ENCODE measurements around the gene DAAM1. TPM values are rescaled to one million over a fixed set of nuclear protein-coding genes. Genes with fewer than 3 reads are reported as not detected.

The DAAM1 gene
- total RNA-seq, 1 experiment from 2014 or later: 13.3 TPM

- H3K9me3 ChIP-seq (ENCODE audit: control insufficient read depth, insufficient read depth, low read depth, low read length): no peaks in the 10 kb centered on the region
- intact Hi-C loops (cut with micrococcal nuclease; ENCODE audit: unreplicated experiment) (no loop called here), in situ Hi-C loops (cut with HindIII; ENCODE audit: low pct_unique_long_range_greater_than_20kb, low sequenced_read_pairs) (no loop called here)
- no peak for ATAC-seq
- H3K4me1 ChIP-seq (ENCODE audit: control insufficient read depth, insufficient read depth, low read length): no peaks in the 10 kb centered on the region
- H3K27me3 ChIP-seq (ENCODE audit: control insufficient read depth, insufficient read depth, low read length): no peaks in the 10 kb centered on the region
- ChIA-PET CTCF (no interaction called here), POLR2A (no interaction called here)
- no peak overlapping the region for H3K4me3 ChIP-seq (ENCODE audit: low read depth in 2 of 2, low read length in 2 of 2)
- no peaks in the 10 kb centered on the region for H3K36me3 ChIP-seq (ENCODE audit: control insufficient read depth, insufficient read depth, low read length)
- H3K27ac ChIP-seq (ENCODE audit: low read length): no peak overlapping the region
- TF ChIP-seq REST (IDR thresholded peaks at IDR 0.05; ENCODE audit: insufficient read depth in 1 of 2, low read depth in 2 of 2, low read length in 1 of 2) (no peak), TCF7L2 (IDR thresholded peaks at IDR 0.05; ENCODE audit: low read depth, low read length) (no peak), SIN3A (IDR thresholded peaks at IDR 0.05; ENCODE audit: borderline replicate concordance, insufficient read depth, low read depth, low read length) (no peak), CTCF (IDR thresholded peaks at IDR 0.05) (no peak), POLR2AphosphoS5 (IDR thresholded peaks at IDR 0.05; ENCODE audit: low read depth, low read length) (no peak)
- DNase-seq (ENCODE audit: low read depth, low spot score): no peak
- BruUV-seq (replicated peaks): no TSS peak
Measured at GRCh38 chr14:59150990-59151389, 37.5 kb upstream of the DAAM1 start.

GRCh38 chr14:59154373-59154772, 34.1 kb upstream of the DAAM1 start:
- no TSS peak for BruUV-seq (replicated peaks)
- in situ Hi-C loops (cut with HindIII; ENCODE audit: low pct_unique_long_range_greater_than_20kb, low sequenced_read_pairs) (no loop called here), intact Hi-C loops (cut with micrococcal nuclease; ENCODE audit: unreplicated experiment) (no loop called here)
- H3K4me3 ChIP-seq (ENCODE audit: low read depth in 2 of 2, low read length in 2 of 2): no peak overlapping the region
- ChIA-PET POLR2A (no interaction called here), CTCF (no interaction called here)
- TF ChIP-seq POLR2AphosphoS5 (IDR thresholded peaks at IDR 0.05; ENCODE audit: low read depth, low read length) (no peak), CTCF (IDR thresholded peaks at IDR 0.05) (no peak), REST (IDR thresholded peaks at IDR 0.05; ENCODE audit: insufficient read depth in 1 of 2, low read depth in 2 of 2, low read length in 1 of 2) (no peak), SIN3A (IDR thresholded peaks at IDR 0.05; ENCODE audit: borderline replicate concordance, insufficient read depth, low read depth, low read length) (no peak), TCF7L2 (IDR thresholded peaks at IDR 0.05; ENCODE audit: low read depth, low read length) (no peak)
- H3K27me3 ChIP-seq (ENCODE audit: control insufficient read depth, insufficient read depth, low read length): no peaks in the 10 kb centered on the region
- DNase-seq (ENCODE audit: low read depth, low spot score) (no peak), ATAC-seq (no peak)
- no peaks in the 10 kb centered on the region for H3K36me3 ChIP-seq (ENCODE audit: control insufficient read depth, insufficient read depth, low read length)
- H3K27ac ChIP-seq (ENCODE audit: low read length): no peak overlapping the region
- H3K4me1 ChIP-seq (ENCODE audit: control insufficient read depth, insufficient read depth, low read length): no peaks in the 10 kb centered on the region
- H3K9me3 ChIP-seq (ENCODE audit: control insufficient read depth, insufficient read depth, low read depth, low read length): no peaks in the 10 kb centered on the region

All from Panc1 (cell line).